HCT116 (cell line): ENCODE data around the gene RTN4RL1. TPM values are rescaled to one million over a fixed set of nuclear protein-coding genes. Genes with fewer than 3 reads are reported as not detected.

Experiments
- ATAC-seq: fragments of 200-7000 bp; cut with Tn5 transposase; 2 replicates; pipeline ENCODE4 v1.9.1; 2020; ENCODE audit warnings: mild to moderate bottlenecking, moderate library complexity
- BruUV-seq: library from RNA; stranded (reverse); fragments of 400-500 nt; replicated peaks from 2 replicates; lab custom pipeline; 2021; lab: Mats Ljungman, UMichigan
- CTCF ChIA-PET: fragments of 300-600 bp; sonication (Branson Sonifier 250); formaldehyde crosslinking; loops from one replicate; lab custom pipeline; 2021; ENCODE audit warnings: antibody characterized with exemption; lab: Charles Lee
- POLR2A ChIA-PET: fragments of 300-600, 350-600 bp; sonication (Branson Sonifier 250); formaldehyde crosslinking; loops from one replicate; lab custom pipeline; 2021; ENCODE audit warnings: antibody characterized with exemption; lab: Charles Lee
- RAD21 ChIA-PET, 2 experiments: fragments of 300-600 bp; sonication (Branson Sonifier 250); formaldehyde crosslinking; loops; one replicate each; lab custom pipeline; 2023; ENCODE audit warnings: low total read pairs in 2 of 2; ENCODE audit not compliant: uncharacterized antibody in 2 of 2, unreplicated experiment in 2 of 2, low non-redundant PET in 1 of 2; lab: Charles Lee
- DNase-seq: peaks from one replicate; pipeline ENCODE4 v3.0.0-alpha.2; 2010; ENCODE audit warnings: low read depth, low spot score
- H2AFZ ChIP-seq: fragments of 200-600 bp; shearing (Covaris generic), sonication (generic); 2 replicates; pipeline ENCODE4 v1.6.1; 2017; ENCODE audit warnings: low read depth, mixed run types, mixed read lengths, antibody characterized with exemption, low read length; ENCODE audit not compliant: poor library complexity, severe bottlenecking
- H3K27ac ChIP-seq: 2 replicates; pipeline ENCODE4 v1.5.1; 2012; ENCODE audit warnings: low read depth, low read length
- H3K27me3 ChIP-seq: fragments of 200-600 bp; sonication (generic); 2 replicates; pipeline ENCODE4 v1.6.1; 2016; ENCODE audit warnings: mixed run types, low read length, mixed read lengths; ENCODE audit not compliant: insufficient read depth
- H3K36me3 ChIP-seq, 2 experiments: fragments of 200-500 bp in 1 of 2; fragments of 200-600 bp in 1 of 2; sonication (Bioruptor generic) in 1 of 2; sonication (generic) in 1 of 2; 2 replicates each; pipeline versions ENCODE4 v1.5.1 to v1.6.1; 2014 to 2016; ENCODE audit warnings: low read length in 2 of 2, inconsistent platforms in 1 of 2, mixed read lengths in 1 of 2, mixed run types in 1 of 2; ENCODE audit not compliant: insufficient read depth in 2 of 2, control insufficient read depth in 1 of 2
- H3K4me1 ChIP-seq, 2 experiments: fragments of 200-600 bp in 1 of 2; sonication (generic) in 1 of 2; 2 replicates each; pipeline versions ENCODE4 v1.5.1 to v1.6.1; 2012 to 2017; ENCODE audit warnings: low read length in 2 of 2, inconsistent platforms in 1 of 2, mild to moderate bottlenecking in 1 of 2, mixed read lengths in 1 of 2, mixed run types in 1 of 2, moderate library complexity in 1 of 2; ENCODE audit not compliant: insufficient read depth in 2 of 2, control insufficient read depth in 1 of 2
- H3K4me2 ChIP-seq: fragments of 200-600 bp; sonication (generic); 2 replicates; pipeline ENCODE4 v1.6.1; 2017; ENCODE audit warnings: mixed run types, low read length, mixed read lengths
- H3K4me3 ChIP-seq, 2 experiments: fragments of 200-600 bp in 1 of 2; sonication (generic) in 1 of 2; replicated peaks in 1 of 2; 2 replicates each; pipeline ENCODE4 v1.5.1; 2011 to 2016; ENCODE audit warnings: low read length in 2 of 2, control low read depth in 1 of 2, low read depth in 1 of 2, mild to moderate bottlenecking in 1 of 2, mixed read lengths in 1 of 2, mixed run types in 1 of 2
- H3K79me2 ChIP-seq: fragments of 200-600 bp; sonication (generic); 2 replicates; pipeline ENCODE4 v1.6.1; 2017; ENCODE audit warnings: mild to moderate bottlenecking, mixed run types, low read length, moderate library complexity, mixed read lengths; ENCODE audit not compliant: insufficient read depth
- H3K9ac ChIP-seq: fragments of 200-600 bp; sonication (generic); 2 replicates; pipeline ENCODE4 v1.6.1; 2016; ENCODE audit warnings: low read length, mixed read lengths
- H3K9me2 ChIP-seq: fragments of 200-600 bp; sonication (generic), shearing (Covaris generic); 2 replicates; pipeline ENCODE4 v1.6.1; 2017; ENCODE audit warnings: mixed run types, mild to moderate bottlenecking, moderate library complexity; ENCODE audit not compliant: insufficient read depth
- H3K9me3 ChIP-seq, 2 experiments: fragments of 200-500 bp in 1 of 2; fragments of 200-600 bp in 1 of 2; sonication (Bioruptor generic) in 1 of 2; sonication (generic) in 1 of 2; 2 replicates each; pipeline ENCODE4 v1.6.1; 2014 to 2017; ENCODE audit warnings: low read length in 2 of 2, mixed read lengths in 2 of 2, inconsistent platforms in 1 of 2, low read depth in 1 of 2, mild to moderate bottlenecking in 1 of 2, mixed run types in 1 of 2, moderate library complexity in 1 of 2; ENCODE audit not compliant: control insufficient read depth in 1 of 2, insufficient read depth in 1 of 2
- H4K20me1 ChIP-seq: fragments of 200-600 bp; sonication (generic), shearing (Covaris generic); 2 replicates; pipeline ENCODE4 v1.6.1; 2017; ENCODE audit warnings: mixed run types, mild to moderate bottlenecking, moderate library complexity; ENCODE audit not compliant: insufficient read depth
- ATF3 ChIP-seq: IDR thresholded peaks from 2 replicates; pipeline ENCODE4 v1.6.1; 2012
- CEBPB ChIP-seq: IDR thresholded peaks from 2 replicates; pipeline ENCODE4 v1.6.1; 2012; ENCODE audit warnings: low read depth
- EGR1 ChIP-seq: IDR thresholded peaks from 2 replicates; pipeline ENCODE4 v1.6.1; 2012; ENCODE audit warnings: low read depth
- ELF1 ChIP-seq: IDR thresholded peaks from 2 replicates; pipeline ENCODE4 v1.6.1; 2012; ENCODE audit warnings: low read depth, borderline replicate concordance
- JUND ChIP-seq: IDR thresholded peaks from 2 replicates; pipeline ENCODE4 v1.6.1; 2012
- POLR2A ChIP-seq: IDR thresholded peaks from 2 replicates; pipeline ENCODE4 v1.7.0; 2011; ENCODE audit warnings: borderline replicate concordance; ENCODE audit not compliant: insufficient read depth, insufficient read length; ENCODE audit errors: extremely low read depth
- RAD21 ChIP-seq: IDR thresholded peaks from 2 replicates; pipeline ENCODE4 v1.6.1; 2012; ENCODE audit warnings: low read depth, mild to moderate bottlenecking
- REST ChIP-seq: IDR thresholded peaks from 2 replicates; pipeline ENCODE4 v1.6.1; 2012; ENCODE audit warnings: low read depth
- SP1 ChIP-seq: IDR thresholded peaks from 2 replicates; pipeline ENCODE4 v1.6.1; 2012; ENCODE audit warnings: low read depth
- ZFX ChIP-seq: fragments of 450-650 bp; IDR thresholded peaks from 2 replicates; pipeline ENCODE4 v1.6.1; 2017
- intact Hi-C: fragments of 100-400 bp; cut with micrococcal nuclease; formaldehyde crosslinking; loops from 2 replicates; pipeline ENCODE4 v1.10.0; 2022
- total RNA-seq: library from RNA; stranded (reverse); gene quantifications from one replicate; pipeline ENCODE4 v1.2.1, GENCODE V29; 2021; ENCODE audit not compliant: unreplicated experiment
- TF ChIP-seq, protein P1 (sequence below): IDR thresholded peaks from 2 replicates; pipeline ENCODE4 v1.6.1; 2011; ENCODE audit warnings: mild to moderate bottlenecking, low read length, moderate library complexity; ENCODE audit not compliant: insufficient replicate concordance; ENCODE audit errors: extremely low read depth
- TF ChIP-seq, protein P2 (sequence below): IDR thresholded peaks from 2 replicates; pipeline ENCODE4 v1.6.1; 2012

RTN4RL1 gene
- total RNA-seq, 1 experiment from 2014 or later: 3.7 TPM

DNA sequence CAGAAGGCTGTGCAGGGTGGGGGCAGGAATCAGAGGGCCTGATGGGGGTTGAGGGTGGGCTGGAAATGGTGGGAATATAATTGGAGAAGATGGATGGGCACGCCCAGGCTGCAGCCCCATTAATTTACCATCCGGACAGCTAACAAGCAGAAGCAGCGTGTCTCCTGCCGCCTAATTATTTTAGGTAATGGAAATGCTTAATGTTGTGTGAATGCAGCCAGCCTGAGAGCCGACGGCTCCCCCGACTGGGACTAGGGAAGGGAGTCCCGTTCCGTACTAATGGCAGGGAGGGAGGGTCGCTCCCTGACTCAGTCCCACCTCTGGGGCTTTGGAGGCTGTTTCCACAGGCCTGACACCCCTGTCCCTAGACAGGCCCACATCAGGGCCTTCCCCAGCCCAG lies 12.0 kb upstream of the RTN4RL1 start:
- Histone ChIP-seq H3K27me3 (no peaks in the 10 kb centered on the region), H3K4me3 (no peak overlapping the region), H4K20me1 (no peaks in the 10 kb centered on the region), H2AFZ (no peak overlapping the region), H3K9ac (no peak overlapping the region), H3K36me3 (no peaks in the 10 kb centered on the region; a peak in 1 of 4 replicates), H3K9me2 (no peaks in the 10 kb centered on the region), H3K9me3 (no peaks in the 10 kb centered on the region), H3K4me2 (no peak overlapping the region), H3K27ac (no peak overlapping the region), H3K79me2 (peaks cover under 1% of the 10 kb centered on the region; the same call in 1 of the 2 replicates), H3K4me1 (peaks cover 5 to 8% of the 10 kb centered on the region in 2 experiments)
- ATAC-seq: no peak
- no peak for DNase-seq
- no TSS peak for BruUV-seq
- TF ChIP-seq ZFX (no peak), EGR1 (no peak), CEBPB (no peak), JUND (no peak), RAD21 (no peak), ATF3 (no peak), ELF1 (no peak), REST (no peak), POLR2A (no peak), SP1 (no peak)
- TF ChIP-seq, protein P1, sequence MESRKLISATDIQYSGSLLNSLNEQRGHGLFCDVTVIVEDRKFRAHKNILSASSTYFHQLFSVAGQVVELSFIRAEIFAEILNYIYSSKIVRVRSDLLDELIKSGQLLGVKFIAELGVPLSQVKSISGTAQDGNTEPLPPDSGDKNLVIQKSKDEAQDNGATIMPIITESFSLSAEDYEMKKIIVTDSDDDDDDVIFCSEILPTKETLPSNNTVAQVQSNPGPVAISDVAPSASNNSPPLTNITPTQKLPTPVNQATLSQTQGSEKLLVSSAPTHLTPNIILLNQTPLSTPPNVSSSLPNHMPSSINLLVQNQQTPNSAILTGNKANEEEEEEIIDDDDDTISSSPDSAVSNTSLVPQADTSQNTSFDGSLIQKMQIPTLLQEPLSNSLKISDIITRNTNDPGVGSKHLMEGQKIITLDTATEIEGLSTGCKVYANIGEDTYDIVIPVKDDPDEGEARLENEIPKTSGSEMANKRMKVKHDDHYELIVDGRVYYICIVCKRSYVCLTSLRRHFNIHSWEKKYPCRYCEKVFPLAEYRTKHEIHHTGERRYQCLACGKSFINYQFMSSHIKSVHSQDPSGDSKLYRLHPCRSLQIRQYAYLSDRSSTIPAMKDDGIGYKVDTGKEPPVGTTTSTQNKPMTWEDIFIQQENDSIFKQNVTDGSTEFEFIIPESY: no peak
- TF ChIP-seq, protein P2, sequence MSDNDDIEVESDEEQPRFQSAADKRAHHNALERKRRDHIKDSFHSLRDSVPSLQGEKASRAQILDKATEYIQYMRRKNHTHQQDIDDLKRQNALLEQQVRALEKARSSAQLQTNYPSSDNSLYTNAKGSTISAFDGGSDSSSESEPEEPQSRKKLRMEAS: no peak
- RAD21 ChIA-PET: no interaction called here
- CTCF ChIA-PET: no interaction called here
- POLR2A ChIA-PET: interaction anchor here (1.5 kb wide), 1 partner anchor 13 kb away, joined by 3 read pairs; the partner anchor contains the start of gene RTN4RL1
- intact Hi-C loops: no loop called here
